MM.1S (cell line): ENCODE results near the gene LRRN2.

Source experiments
- DNase-seq: peaks from one replicate; pipeline ENCODE4 v3.0.0-alpha.2; 2015
- H2AFZ ChIP-seq: fragments of 300-600 bp; sonication (generic); 2 replicates; pipeline ENCODE4 v1.6.0; 2016; ENCODE audit warnings: antibody characterized with exemption, low read length
- H3F3A ChIP-seq: fragments of 300-600 bp; sonication (generic); 2 replicates; pipeline ENCODE4 v1.6.1; 2016; ENCODE audit warnings: mild to moderate bottlenecking, antibody characterized with exemption, low read length, moderate library complexity, mixed read lengths; ENCODE audit not compliant: insufficient read depth
- H3K27ac ChIP-seq: fragments of 300-600 bp; sonication (generic); 2 replicates; pipeline ENCODE4 v1.5.1; 2016; ENCODE audit warnings: mild to moderate bottlenecking, low read length
- H3K27me3 ChIP-seq: fragments of 300-600 bp; sonication (generic); replicated peaks from 2 replicates; pipeline ENCODE4 v1.6.0; 2016; ENCODE audit warnings: low read length; ENCODE audit not compliant: insufficient read depth
- H3K36me3 ChIP-seq: fragments of 300-600 bp; sonication (generic); replicated peaks from 2 replicates; pipeline ENCODE4 v1.6.1; 2016; ENCODE audit warnings: mild to moderate bottlenecking, low read length, mixed read lengths; ENCODE audit not compliant: insufficient read depth
- H3K4me1 ChIP-seq: fragments of 300-600 bp; sonication (generic); 2 replicates; pipeline ENCODE4 v1.6.1; 2016; ENCODE audit warnings: low read length, mixed read lengths
- H3K4me2 ChIP-seq: fragments of 300-600 bp; sonication (generic); 2 replicates; pipeline ENCODE4 v1.6.0; 2016; ENCODE audit warnings: low read depth, low read length
- H3K4me3 ChIP-seq: fragments of 300-600 bp; sonication (generic); 2 replicates; pipeline ENCODE4 v1.5.1; 2016; ENCODE audit warnings: low read length, mixed read lengths
- H3K79me2 ChIP-seq: fragments of 300-600 bp; sonication (generic); 2 replicates; pipeline ENCODE4 v1.6.1; 2016; ENCODE audit warnings: mixed run types, low read length, mixed read lengths
- H3K9ac ChIP-seq: fragments of 300-600 bp; sonication (generic); 2 replicates; pipeline ENCODE4 v1.6.1; 2016; ENCODE audit warnings: low read length, mixed read lengths
- H3K9me2 ChIP-seq: fragments of 300-600 bp; sonication (generic); replicated peaks from 2 replicates; pipeline ENCODE4 v1.6.1; 2016; ENCODE audit warnings: mild to moderate bottlenecking, low read length, mixed read lengths; ENCODE audit not compliant: insufficient read depth
- H3K9me3 ChIP-seq: fragments of 300-600 bp; sonication (generic); replicated peaks from 2 replicates; pipeline ENCODE4 v1.6.1; 2016; ENCODE audit warnings: mild to moderate bottlenecking, low read length, mixed read lengths; ENCODE audit not compliant: insufficient read depth
- H4K20me1 ChIP-seq: fragments of 300-600 bp; sonication (generic); 2 replicates; pipeline ENCODE4 v1.6.1; 2016; ENCODE audit warnings: mild to moderate bottlenecking, low read length, moderate library complexity, mixed read lengths; ENCODE audit not compliant: insufficient read depth
- CTCF ChIP-seq: fragments of 300-600 bp; sonication (generic); IDR thresholded peaks from 2 replicates; pipeline ENCODE4 v1.5.1; 2016; ENCODE audit warnings: antibody characterized with exemption, low read length, mixed read lengths
- EZH2 ChIP-seq: fragments of 300-600 bp; sonication (generic); optimal IDR thresholded peaks from 2 replicates; pipeline ENCODE3; 2017; ENCODE audit warnings: low read depth, mild to moderate bottlenecking, antibody characterized with exemption, low read length, mixed read lengths
- EZH2phosphoT487 ChIP-seq: fragments of 300-600 bp; sonication (generic); IDR thresholded peaks from 2 replicates; pipeline ENCODE4 v1.6.1; 2018; ENCODE audit warnings: antibody characterized with exemption, low read length

LRRN2 gene

GRCh38 chr1:204599098-204599497 lies 86.4 kb downstream of the LRRN2 start:
- no peaks in the 10 kb centered on the region for H3K4me1 ChIP-seq
- no peak overlapping the region for H3K27ac ChIP-seq
- H2AFZ ChIP-seq = no peak overlapping the region
- H3K27me3 ChIP-seq = no peaks in the 10 kb centered on the region
- DNase-seq = no peak
- H3K4me2 ChIP-seq = no peak overlapping the region
- TF ChIP-seq CTCF (no peak), EZH2phosphoT487 (no peak), EZH2 (no peak)
- no peaks in the 10 kb centered on the region for H3K79me2 ChIP-seq
- H3K9me2 ChIP-seq = no peaks in the 10 kb centered on the region
- no peak overlapping the region for H3K4me3 ChIP-seq
- H4K20me1 ChIP-seq = no peaks in the 10 kb centered on the region
- no peak overlapping the region for H3K9ac ChIP-seq
- H3K9me3 ChIP-seq = no peaks in the 10 kb centered on the region
- no peaks in the 10 kb centered on the region for H3F3A ChIP-seq
- H3K36me3 ChIP-seq = no peaks in the 10 kb centered on the region

- no peaks in the 10 kb centered on the region for H3K9me3 ChIP-seq
These were observed 87.1 kb downstream of the LRRN2 start for GRCh38 chr1:204598319-204598969.

GRCh38 chr1:204592246-204592948 lies 93.1 kb downstream of the LRRN2 start:
- no peak overlapping the region for H3K9ac ChIP-seq
- no peak for TF ChIP-seq EZH2

More at GRCh38 chr1:204598319-204598969, 87.1 kb downstream of the LRRN2 start:
- TF ChIP-seq EZH2phosphoT487 = no peak
- no peak for TF ChIP-seq CTCF
- TF ChIP-seq EZH2 = no peak
- Histone ChIP-seq H3K4me1 (no peaks in the 10 kb centered on the region), H3K27me3 (no peaks in the 10 kb centered on the region), H3K27ac (no peak overlapping the region), H3K4me3 (no peak overlapping the region), H3K9me2 (no peaks in the 10 kb centered on the region), H3K36me3 (no peaks in the 10 kb centered on the region), H2AFZ (no peak overlapping the region), H3K9ac (no peak overlapping the region), H3F3A (no peaks in the 10 kb centered on the region), H3K79me2 (no peaks in the 10 kb centered on the region), H3K4me2 (no peak overlapping the region), H4K20me1 (no peaks in the 10 kb centered on the region)
- DNase-seq = no peak

GRCh38 chr1:204591473-204592090 lies 94.0 kb downstream of the LRRN2 start:
- TF ChIP-seq EZH2 (no peak), EZH2phosphoT487 (no peak), CTCF (no peak)
- Histone ChIP-seq H2AFZ (no peak overlapping the region), H4K20me1 (no peaks in the 10 kb centered on the region), H3K27me3 (no peaks in the 10 kb centered on the region), H3K79me2 (no peaks in the 10 kb centered on the region), H3K4me1 (no peaks in the 10 kb centered on the region), H3K4me3 (no peak overlapping the region), H3K27ac (no peak overlapping the region), H3K4me2 (no peak overlapping the region), H3K9me2 (no peaks in the 10 kb centered on the region), H3K9ac (no peak overlapping the region), H3F3A (no peaks in the 10 kb centered on the region), H3K36me3 (no peaks in the 10 kb centered on the region), H3K9me3 (no peaks in the 10 kb centered on the region)
- no peak for DNase-seq

More at GRCh38 chr1:204592246-204592948, 93.1 kb downstream of the LRRN2 start:
- Histone ChIP-seq H4K20me1 (no peaks in the 10 kb centered on the region), H3K36me3 (no peaks in the 10 kb centered on the region), H3K4me2 (no peak overlapping the region), H3K4me3 (no peak overlapping the region), H3K79me2 (no peaks in the 10 kb centered on the region), H2AFZ (no peak overlapping the region), H3K27me3 (no peaks in the 10 kb centered on the region), H3F3A (no peaks in the 10 kb centered on the region), H3K27ac (no peak overlapping the region), H3K9me2 (no peaks in the 10 kb centered on the region), H3K4me1 (no peaks in the 10 kb centered on the region), H3K9me3 (no peaks in the 10 kb centered on the region)
- no peak for DNase-seq
